PC-9 (cell line): ENCODE results near the gene TSBP1.

Source experiments
- CTCF ChIP-seq: fragments of 200-600 bp; sonication (generic); conservative IDR thresholded peaks from 2 replicates; pipeline ENCODE4 v1.6.1; 2017; ENCODE audit warnings: mixed run types, antibody characterized with exemption, mild to moderate bottlenecking, moderate library complexity
- EZH2 ChIP-seq: fragments of 200-600 bp; sonication (generic); IDR thresholded peaks from 2 replicates; pipeline ENCODE4 v1.8.0; 2017; ENCODE audit warnings: antibody characterized with exemption, low read depth

GRCh38 chr6:32397252-32397920, 25.7 kb upstream of the TSBP1 start:
- TF ChIP-seq CTCF (no peak), EZH2 (no peak)
